Testis (tissue), 3 donors: Measurements from ENCODE around the gene COLGALT1. TPM values are rescaled to one million over a fixed set of nuclear protein-coding genes. Genes with fewer than 3 reads are reported as not detected.
A peak's percentile ranks its signal among the peaks of the same experiment; 100 is the strongest.

Source experiments
- DNase-seq: peaks from one replicate; pipeline ENCODE4 v3.0.0-alpha.2; 2019
- H3K27ac ChIP-seq, 2 donors: fragments of 200-600 bp; sonication (generic); one replicate each; pipeline ENCODE4 v1.5.1; 2019
- H3K27me3 ChIP-seq: fragments of 200-600 bp; sonication (generic); one replicate; pipeline ENCODE4 v1.5.1; 2019
- H3K36me3 ChIP-seq: fragments of 200-600 bp; sonication (generic); one replicate; pipeline ENCODE4 v1.5.1; 2017; ENCODE audit warnings: low read depth; ENCODE audit errors: missing control alignments
- H3K4me1 ChIP-seq: fragments of 200-600 bp; sonication (generic); one replicate; pipeline ENCODE4 v1.5.1; 2019
- H3K4me3 ChIP-seq, 2 donors: fragments of 200-600 bp; sonication (generic); one replicate each; pipeline ENCODE4 v1.5.1; 2017 to 2019
- H3K9me3 ChIP-seq: fragments of 200-600 bp; sonication (generic); one replicate; pipeline ENCODE4 v1.5.1; 2017
- POLR2A ChIP-seq: fragments of 450-650 bp; IDR thresholded peaks from one replicate; pipeline ENCODE4 v1.6.1; 2017; ENCODE audit warnings: antibody characterized with exemption, mild to moderate bottlenecking, moderate library complexity
- WGBS, 2 donors: methylation state at CpG; one replicate each; pipeline ENCODE4 v1.1.5; 2018; 5-methylcytosine and 5-hydroxymethylcytosine counted together
- intact Hi-C: fragments of 100-400 bp; cut with DNase I; formaldehyde crosslinking; loops from one replicate; pipeline ENCODE4 v1.15.1; 2023; ENCODE audit warnings: low total_unique reads
- polyA plus RNA-seq: library from polyadenylated mRNA; stranded (reverse); fragments of 350-450 nt; fragmentation: Illumina TruSeq; extraction: RNeasy Lipid Tissue Mini Kit (QIAGEN cat#74804); gene quantifications from one replicate; pipeline ENCODE4 v1.2.3, GENCODE V29; 2014; ENCODE audit warnings: low read depth, low replicate concordance; ENCODE audit not compliant: insufficient read depth
- total RNA-seq, 2 donors: library from RNA; depleted of rRNA; stranded (reverse); fragments of >200 nt; gene quantifications; one replicate each; pipeline ENCODE4 v1.2.3, GENCODE V29; 2016
- TF ChIP-seq, protein P1 (sequence below), 3 experiments: fragments of 450-650 bp in 2 of 3; fragments of 200-600 bp in 1 of 3; sonication (generic) in 1 of 3; IDR thresholded peaks; one replicate each; pipeline ENCODE4 v1.5.1; 2016 to 2019; ENCODE audit warnings: antibody characterized with exemption in 3 of 3, mild to moderate bottlenecking in 2 of 3, moderate library complexity in 1 of 3

Gene COLGALT1
- total and polyA plus RNA-seq, 3 donors from 2014 or later = 52.0 to 94.5 (median 70.3) TPM

DNA sequence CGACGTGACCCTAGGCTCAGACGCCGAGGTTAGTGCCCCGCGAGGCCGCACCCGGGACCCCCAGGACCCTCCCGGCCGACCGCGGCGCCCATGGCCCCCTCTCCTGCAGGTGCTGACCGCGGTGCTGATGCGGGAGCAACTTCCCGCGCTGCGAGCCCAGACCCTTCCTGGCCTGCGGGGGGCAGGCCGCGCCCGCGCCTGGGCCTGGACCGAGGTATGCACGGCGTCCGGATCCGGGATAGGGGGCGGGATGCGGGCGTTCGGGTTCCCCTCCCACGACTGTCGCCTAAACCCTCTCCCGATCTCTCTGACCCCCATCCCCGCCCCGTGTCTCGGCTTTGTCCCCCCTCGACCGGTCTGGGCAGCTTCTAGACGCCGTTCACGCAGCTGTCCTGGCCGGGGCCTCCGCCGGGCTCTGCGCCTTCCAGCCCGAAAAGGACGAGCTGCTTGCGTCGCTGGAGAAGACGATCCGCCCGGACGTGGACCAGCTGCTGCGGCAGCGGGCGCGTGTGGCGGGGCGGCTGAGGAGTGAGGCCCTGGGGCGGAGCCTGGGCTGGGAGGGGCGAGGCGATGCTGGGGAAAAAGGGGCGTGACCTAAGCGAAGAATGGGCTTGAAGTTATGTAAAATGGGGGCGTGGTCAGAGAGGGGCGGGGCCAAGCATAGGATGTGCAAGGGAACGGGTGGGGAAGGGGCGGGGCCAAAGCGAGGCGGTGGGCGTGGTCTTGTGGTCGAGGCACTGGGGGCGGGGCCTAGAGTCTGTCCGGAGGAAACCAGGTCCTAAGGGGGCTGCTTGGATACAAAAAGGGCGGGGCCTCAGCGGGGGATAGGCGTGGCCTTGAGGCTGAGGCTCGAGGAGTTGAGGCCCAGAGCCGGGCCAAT, 16.0 kb upstream of the COLGALT1 start:
- TF ChIP-seq, protein P1, sequence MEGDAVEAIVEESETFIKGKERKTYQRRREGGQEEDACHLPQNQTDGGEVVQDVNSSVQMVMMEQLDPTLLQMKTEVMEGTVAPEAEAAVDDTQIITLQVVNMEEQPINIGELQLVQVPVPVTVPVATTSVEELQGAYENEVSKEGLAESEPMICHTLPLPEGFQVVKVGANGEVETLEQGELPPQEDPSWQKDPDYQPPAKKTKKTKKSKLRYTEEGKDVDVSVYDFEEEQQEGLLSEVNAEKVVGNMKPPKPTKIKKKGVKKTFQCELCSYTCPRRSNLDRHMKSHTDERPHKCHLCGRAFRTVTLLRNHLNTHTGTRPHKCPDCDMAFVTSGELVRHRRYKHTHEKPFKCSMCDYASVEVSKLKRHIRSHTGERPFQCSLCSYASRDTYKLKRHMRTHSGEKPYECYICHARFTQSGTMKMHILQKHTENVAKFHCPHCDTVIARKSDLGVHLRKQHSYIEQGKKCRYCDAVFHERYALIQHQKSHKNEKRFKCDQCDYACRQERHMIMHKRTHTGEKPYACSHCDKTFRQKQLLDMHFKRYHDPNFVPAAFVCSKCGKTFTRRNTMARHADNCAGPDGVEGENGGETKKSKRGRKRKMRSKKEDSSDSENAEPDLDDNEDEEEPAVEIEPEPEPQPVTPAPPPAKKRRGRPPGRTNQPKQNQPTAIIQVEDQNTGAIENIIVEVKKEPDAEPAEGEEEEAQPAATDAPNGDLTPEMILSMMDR (IDR thresholded peaks at IDR 0.05) = peak in 1 of 3 experiments; percentile 26
- no peak for TF ChIP-seq POLR2A
- Histone ChIP-seq H3K4me1 (no peaks in the 10 kb centered on the region), H3K27ac (peak overlapping the region; percentile 69 to 72), H3K36me3 (no peaks in the 10 kb centered on the region), H3K27me3 (no peaks in the 10 kb centered on the region), H3K4me3 (peak overlapping the region; percentile 53 to 63), H3K9me3 (no peaks in the 10 kb centered on the region)
- intact Hi-C loops = no loop called here
- WGBS, 2 donors = 1% methylated on average over 68 to 76 of the region's 82 CpGs
- DNase-seq = peak; percentile 100

DNA sequence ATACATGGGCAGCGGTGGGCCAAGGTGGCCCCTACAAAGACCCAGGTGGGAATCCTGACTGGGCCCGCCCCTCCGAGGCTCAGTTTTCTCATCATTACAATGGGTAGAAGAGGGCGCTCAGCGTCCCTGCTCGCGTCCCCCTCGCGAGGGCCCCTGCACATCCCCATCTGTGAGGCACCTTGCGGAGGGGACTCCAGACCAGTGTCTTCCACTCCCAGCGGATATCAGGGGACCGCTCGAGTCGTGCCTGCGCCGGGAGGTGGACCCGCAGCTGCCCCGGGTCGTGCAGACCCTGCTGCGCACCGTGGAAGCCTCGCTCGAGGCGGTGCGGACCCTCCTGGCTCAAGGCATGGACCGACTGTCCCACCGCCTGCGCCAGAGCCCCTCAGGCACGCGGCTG, 15.3 kb upstream of the COLGALT1 start:
- Histone ChIP-seq H3K27me3 (no peaks in the 10 kb centered on the region), H3K27ac (no peak overlapping the region), H3K4me1 (no peaks in the 10 kb centered on the region), H3K36me3 (no peaks in the 10 kb centered on the region), H3K4me3 (peak overlapping the region; percentile 53 to 63), H3K9me3 (no peaks in the 10 kb centered on the region)
- TF ChIP-seq, protein P1 (IDR thresholded peaks at IDR 0.05) = no peak
- TF ChIP-seq POLR2A = no peak
- WGBS, 2 donors = 54 to 64% methylated on average over 15 to 30 of the region's 30 CpGs
- DNase-seq = no peak
- intact Hi-C loops = no loop called here

DNA sequence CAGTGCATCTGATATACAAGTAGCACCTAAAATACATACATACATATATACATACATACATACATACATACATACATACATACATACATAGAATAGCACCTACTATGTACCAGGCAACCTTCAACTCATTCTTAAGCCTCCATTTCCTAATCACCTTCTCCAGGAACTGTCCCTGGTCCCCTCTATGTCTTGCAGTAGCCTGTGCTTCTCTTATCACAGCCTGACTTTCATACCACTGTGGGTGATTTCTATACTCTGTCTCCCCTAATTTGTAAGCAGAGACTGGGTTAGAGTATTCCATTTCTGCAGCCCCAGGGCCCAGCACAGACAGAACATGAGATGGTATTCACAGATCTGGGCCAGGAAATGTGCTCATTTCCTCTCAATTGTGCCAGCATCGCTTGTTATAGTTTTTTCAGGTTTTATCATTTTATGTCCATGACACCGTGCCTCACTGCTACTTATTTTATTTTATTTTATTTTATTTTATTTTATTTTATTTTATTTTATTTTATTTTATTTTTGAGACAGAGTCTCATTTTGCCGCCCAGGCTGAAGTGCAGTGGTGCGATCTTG, 14.2 kb upstream of the COLGALT1 start:
- Histone ChIP-seq H3K4me3 (no peak overlapping the region), H3K9me3 (no peaks in the 10 kb centered on the region), H3K36me3 (no peaks in the 10 kb centered on the region), H3K4me1 (no peaks in the 10 kb centered on the region), H3K27me3 (no peaks in the 10 kb centered on the region), H3K27ac (no peak overlapping the region)
- DNase-seq = no peak
- 82 to 90% methylated on average over 4 of the region's 4 CpGs for WGBS, 2 donors
- TF ChIP-seq, protein P1 (IDR thresholded peaks at IDR 0.05) = no peak
- TF ChIP-seq POLR2A = no peak
- intact Hi-C loops = no loop called here

DNA sequence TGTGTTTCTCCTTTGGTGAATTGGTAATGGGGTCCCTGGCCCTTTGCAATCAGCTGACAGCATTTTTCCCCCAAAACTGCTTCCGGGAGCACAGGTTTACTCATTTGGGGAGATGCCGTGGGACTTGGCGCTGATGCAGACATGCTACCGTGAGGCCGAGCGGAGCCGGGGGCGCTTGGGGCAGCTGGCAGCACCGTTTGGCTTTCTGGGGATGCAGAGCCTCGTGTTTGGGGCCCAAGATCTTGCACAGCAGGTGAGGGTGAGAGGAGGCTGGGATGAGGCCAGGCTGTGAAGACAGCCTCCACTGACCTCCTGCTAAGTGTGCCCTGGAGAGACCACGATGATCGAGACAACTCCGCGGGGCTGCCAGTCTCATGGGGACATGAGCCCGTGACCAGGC, 13.4 kb upstream of the COLGALT1 start:
- no peaks in the 10 kb centered on the region for H3K27me3 ChIP-seq
- H3K4me1 ChIP-seq = no peaks in the 10 kb centered on the region
- intact Hi-C loops = no loop called here
- H3K9me3 ChIP-seq = no peaks in the 10 kb centered on the region
- H3K36me3 ChIP-seq = no peaks in the 10 kb centered on the region
- no peak for DNase-seq
- H3K27ac ChIP-seq = no peak overlapping the region
- no peak overlapping the region for H3K4me3 ChIP-seq
- TF ChIP-seq, protein P1 (IDR thresholded peaks at IDR 0.05) = no peak
- TF ChIP-seq POLR2A = no peak
- WGBS, 2 donors = 74 to 83% methylated on average over 11 to 15 of the region's 15 CpGs
